Measurements from ENCODE around the gene CLBA1.
"Not testable (repeated sequence)": the region's sequence is repeated elsewhere in the genome, so short reads cannot be mapped to it uniquely, and the experiment has no call there.

Gene CLBA1

GRCh38 chr14:105026802-105027563 is 41.4 kb downstream of the CLBA1 start:
- DNase-seq, result no peak

GRCh38 chr14:105027718-105028117 is 42.1 kb downstream of the CLBA1 start:
- DNase-seq, result not testable (repeated sequence)

GRCh38 chr14:105028251-105028927 is 42.8 kb downstream of the CLBA1 start:
- no peak for DNase-seq

- DNase-seq, result no peak
These were observed 43.8 kb downstream of the CLBA1 start for GRCh38 chr14:105029402-105029801.

- no peak for DNase-seq
These were observed 44.6 kb downstream of the CLBA1 start for GRCh38 chr14:105030194-105030593.

GRCh38 chr14:105030836-105031396 is 45.3 kb downstream of the CLBA1 start:
- no peak for DNase-seq

GRCh38 chr14:105032451-105032901 is 46.9 kb downstream of the CLBA1 start:
- DNase-seq, result not testable (repeated sequence)

- DNase-seq, result not testable (repeated sequence)
These were observed 47.9 kb downstream of the CLBA1 start for GRCh38 chr14:105033412-105033900.

- no peak for DNase-seq
These were observed 48.9 kb downstream of the CLBA1 start for GRCh38 chr14:105034315-105035039.

- DNase-seq, result not testable (repeated sequence)
These were observed 50.0 kb downstream of the CLBA1 start for GRCh38 chr14:105035616-105036015.

- DNase-seq, result no peak
These were observed 54.0 kb downstream of the CLBA1 start for GRCh38 chr14:105039458-105040205.

GRCh38 chr14:105041841-105042765 is 56.5 kb downstream of the CLBA1 start:
- DNase-seq, result no peak

- DNase-seq, result no peak
These were observed 57.2 kb downstream of the CLBA1 start for GRCh38 chr14:105042813-105043212.

- DNase-seq, result no peak
These were observed 58.1 kb downstream of the CLBA1 start for GRCh38 chr14:105043641-105044040.
